IPS DF 19.7 (cell line): ENCODE measurements around the gene RYR3.

Source experiments
- DNase-seq: peaks from one replicate; pipeline ENCODE4 v3.0.0-alpha.2; 2013; ENCODE audit warnings: low read depth, low spot score

Gene RYR3

GRCh38 chr15:33699691-33700447, 389.1 kb downstream of the RYR3 start:
- no peak for DNase-seq

GRCh38 chr15:33700695-33701303, 390.0 kb downstream of the RYR3 start:
- peak; percentile 56 for DNase-seq

GRCh38 chr15:33701304-33701696, 390.5 kb downstream of the RYR3 start:
- no peak for DNase-seq

DNA sequence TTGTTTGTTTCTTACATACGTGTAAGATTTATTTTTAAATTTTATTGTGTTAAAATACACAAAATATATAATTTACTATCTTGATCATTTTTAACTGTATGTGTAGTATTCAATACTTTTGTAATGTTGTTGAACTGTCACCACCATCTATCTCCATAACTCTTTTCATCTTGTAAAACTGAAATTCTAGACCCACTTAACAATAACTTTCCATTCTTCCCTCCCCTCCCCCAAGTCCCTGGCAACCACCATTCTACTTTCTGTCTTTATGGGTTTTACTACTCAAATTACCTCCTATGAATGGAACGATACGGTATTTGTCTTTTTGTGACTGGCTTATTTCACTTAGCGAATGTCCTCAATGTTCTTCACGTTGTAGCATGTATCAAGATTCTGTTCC, 395.4 kb downstream of the RYR3 start:
- no peak for DNase-seq

- DNase-seq: no peak
These were observed 400.0 kb downstream of the RYR3 start for GRCh38 chr15:33710748-33711147.

DNA sequence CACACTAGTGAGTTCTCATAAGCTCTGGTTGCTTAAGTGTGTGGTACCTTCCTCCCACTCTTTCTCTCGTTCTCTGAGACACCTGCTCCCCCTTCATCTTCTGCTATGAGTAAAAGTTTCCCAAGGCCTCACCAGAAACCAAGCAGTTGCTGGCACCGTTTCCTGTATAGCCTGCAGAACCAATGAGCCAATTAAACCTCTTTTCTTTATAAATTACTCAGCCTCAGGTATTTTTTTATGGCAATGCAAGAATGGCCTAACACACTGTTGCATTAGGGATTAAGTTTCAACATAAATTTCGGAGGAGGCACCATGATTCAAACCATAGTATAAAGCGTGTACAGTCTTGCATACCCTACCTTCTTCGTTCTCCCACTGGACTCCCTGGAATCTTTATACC, 405.3 kb downstream of the RYR3 start:
- DNase-seq: no peak

DNA sequence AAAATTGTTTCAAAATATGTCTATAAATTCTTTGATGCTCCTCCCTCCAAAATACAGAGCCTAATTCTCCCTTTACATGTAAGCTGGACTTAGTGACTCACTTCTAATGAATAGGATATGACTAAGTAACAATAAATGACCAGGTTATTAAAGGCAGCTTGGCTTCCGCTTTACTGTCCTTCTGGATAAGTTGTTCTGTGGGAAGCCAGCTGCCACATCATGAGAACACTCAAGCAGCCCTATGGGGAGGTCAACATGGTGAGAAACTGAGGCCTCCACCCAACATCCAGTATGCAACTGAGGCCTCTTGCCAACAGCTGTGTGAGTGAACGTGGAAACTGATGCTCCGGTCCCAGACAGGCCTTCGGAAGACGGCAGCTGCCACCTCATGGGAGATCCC, 410.2 kb downstream of the RYR3 start:
- no peak for DNase-seq

DNA sequence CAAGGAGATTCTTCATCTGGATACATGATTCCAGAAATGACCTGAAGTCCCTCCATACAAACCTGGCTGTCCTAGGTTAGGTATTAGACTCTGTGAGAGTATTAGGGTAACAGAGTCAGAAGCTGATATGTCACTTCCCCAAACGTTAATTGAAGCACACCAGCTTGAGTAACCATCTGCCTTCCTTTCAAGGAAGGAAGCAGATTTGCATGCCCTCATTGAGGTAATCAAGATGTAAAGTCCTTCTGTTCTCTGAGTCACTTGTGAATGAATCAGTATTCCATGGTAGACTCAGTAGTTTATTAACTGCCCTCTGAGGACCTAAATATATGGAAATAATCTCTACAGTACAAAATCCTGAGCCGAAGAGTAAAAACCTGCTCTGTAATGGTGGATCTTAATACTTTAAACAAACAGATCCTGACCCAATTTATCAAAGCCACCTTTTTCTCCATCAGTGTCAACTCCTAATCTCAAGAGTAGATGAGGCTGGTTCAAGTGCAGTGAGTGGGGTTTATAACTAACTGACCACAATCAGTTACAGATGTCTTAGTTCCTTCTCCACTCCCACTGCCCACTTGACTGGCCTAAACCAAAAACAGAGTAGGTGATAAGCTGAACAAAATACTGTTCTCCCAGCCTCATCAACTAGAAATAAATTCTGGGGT, 411.4 kb downstream of the RYR3 start:
- DNase-seq: no peak

DNA sequence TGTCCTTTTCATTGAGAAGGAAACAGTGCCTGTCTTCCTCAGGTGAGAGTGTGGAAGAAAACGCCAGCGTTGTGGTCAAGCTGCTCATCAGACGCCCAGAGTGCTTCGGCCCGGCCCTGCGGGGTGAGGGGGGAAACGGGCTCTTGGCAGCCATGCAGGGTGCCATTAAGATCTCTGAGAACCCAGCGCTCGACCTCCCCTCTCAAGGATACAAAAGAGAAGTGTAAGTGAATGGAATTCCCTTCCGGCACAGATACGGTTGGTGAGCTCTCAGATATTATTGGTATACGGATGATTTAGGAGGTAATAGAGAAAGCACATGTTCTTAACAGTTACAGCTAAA, 411.9 kb downstream of the RYR3 start:
- no peak for DNase-seq

DNA sequence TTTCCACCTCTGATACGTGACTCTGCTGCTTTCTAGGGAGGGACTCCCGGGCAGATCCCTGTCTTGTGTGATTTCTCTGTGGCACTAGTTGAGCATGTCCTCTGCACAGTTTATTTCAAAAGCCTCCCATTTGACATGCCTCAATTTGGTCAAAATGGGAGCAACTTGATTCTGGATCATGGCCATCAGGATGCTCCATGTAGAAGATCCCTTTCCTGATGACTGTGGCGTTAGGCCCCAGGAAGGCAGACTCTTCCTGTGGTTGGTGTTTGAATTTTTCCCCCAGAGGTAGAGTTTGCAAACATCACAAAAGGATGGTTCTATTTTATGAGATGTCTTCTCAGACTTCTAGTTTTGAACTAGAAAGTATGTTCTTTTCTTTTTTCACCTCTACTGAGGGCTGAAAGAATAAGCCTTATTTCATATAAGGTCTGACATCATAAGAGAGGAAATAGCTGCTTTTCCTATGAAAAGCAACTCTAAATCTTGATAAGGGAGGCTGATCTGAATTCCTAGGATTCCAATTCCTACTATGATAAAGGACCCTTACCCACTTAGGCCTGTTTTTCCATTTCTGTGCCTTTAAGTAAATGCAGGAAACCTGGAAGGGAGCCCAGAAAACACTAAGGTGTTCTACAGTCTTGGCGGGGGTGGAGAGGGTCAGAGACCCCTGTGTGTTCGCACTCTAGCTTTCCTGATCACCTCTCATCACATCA, 413.7 kb downstream of the RYR3 start:
- no peak for DNase-seq

GRCh38 chr15:33729653-33730052, 418.9 kb downstream of the RYR3 start:
- no peak for DNase-seq

GRCh38 chr15:33730815-33731214, 420.0 kb downstream of the RYR3 start:
- DNase-seq: no peak

- no peak for DNase-seq
These were observed 424.4 kb downstream of the RYR3 start for GRCh38 chr15:33735143-33735542.

GRCh38 chr15:33735637-33736247, 425.0 kb downstream of the RYR3 start:
- no peak for DNase-seq

- DNase-seq: no peak
These were observed 427.2 kb downstream of the RYR3 start for GRCh38 chr15:33737687-33738601.

DNA sequence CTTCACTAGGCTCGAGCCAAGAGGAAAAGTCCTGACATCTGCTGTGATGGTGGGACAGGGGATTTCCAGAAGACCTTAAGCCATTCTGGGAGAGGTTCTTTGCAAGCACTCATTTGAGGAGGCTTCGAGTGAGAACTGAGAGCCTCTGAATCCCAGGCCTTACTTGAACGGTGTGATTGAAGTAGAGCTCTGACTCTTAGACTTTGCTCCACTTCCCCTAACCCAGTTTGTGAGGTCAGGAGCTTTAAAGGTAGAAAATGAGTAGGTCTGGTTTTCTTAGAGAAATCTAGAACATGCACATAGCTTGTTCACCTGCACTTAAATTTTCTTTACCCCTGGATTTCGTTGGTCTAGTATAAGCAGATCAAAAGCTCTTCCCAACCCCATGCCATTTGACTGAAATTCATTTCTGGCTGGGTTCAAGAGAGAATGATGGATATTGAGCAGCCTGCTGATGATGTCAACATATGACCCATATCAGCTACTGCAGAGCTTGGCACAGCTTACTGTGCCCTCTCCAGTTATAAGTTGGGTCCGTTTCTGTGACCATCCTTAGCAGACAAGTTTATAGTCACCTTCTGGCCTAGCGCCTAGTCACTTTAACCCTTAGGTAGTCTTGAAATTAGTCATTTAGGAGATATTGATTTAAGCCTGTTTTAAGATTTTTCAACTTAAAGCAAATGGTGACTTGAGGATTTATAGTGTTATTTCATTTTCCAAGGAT, 428.3 kb downstream of the RYR3 start:
- DNase-seq: no peak

DNA sequence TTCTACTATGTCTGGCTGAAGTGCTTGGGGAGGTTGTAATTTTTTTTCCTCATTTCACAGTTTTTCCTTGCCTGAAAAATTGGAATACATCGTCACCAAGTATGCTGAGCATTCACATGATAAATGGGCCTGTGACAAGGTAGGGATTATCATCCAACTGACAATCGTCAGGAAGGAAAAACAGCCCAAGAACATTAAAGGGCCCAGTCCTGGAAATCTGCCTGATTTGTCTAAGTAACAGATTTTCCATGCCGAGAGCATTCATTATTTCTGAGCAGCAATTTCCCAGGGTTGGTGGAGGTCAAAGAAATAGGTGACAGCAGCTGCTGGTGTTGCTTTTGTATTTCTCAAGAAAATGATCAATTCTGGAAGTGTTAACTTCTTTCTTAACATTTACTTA, 431.5 kb downstream of the RYR3 start:
- no peak for DNase-seq

DNA sequence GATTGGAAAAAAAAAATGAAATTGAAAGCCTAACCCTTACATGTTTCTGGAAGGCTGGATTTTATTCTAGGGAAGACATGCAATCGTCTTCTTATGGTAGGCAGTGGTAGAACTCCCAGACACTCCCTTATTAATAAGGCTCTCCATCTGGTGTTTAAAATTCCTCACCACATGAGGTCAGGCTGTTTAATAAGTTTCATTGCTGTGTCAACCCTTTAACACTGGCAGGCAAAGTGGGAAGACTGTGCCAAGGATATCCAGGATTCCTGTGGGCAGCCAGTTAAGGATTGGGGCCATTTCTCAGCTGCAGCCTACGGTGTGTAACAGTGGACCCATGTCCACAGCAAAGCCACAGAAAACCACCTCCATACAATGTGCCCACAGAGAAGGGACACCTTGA, 432.0 kb downstream of the RYR3 start:
- no peak for DNase-seq

- no peak for DNase-seq
These were observed 435.4 kb downstream of the RYR3 start for GRCh38 chr15:33746203-33746602.

DNA sequence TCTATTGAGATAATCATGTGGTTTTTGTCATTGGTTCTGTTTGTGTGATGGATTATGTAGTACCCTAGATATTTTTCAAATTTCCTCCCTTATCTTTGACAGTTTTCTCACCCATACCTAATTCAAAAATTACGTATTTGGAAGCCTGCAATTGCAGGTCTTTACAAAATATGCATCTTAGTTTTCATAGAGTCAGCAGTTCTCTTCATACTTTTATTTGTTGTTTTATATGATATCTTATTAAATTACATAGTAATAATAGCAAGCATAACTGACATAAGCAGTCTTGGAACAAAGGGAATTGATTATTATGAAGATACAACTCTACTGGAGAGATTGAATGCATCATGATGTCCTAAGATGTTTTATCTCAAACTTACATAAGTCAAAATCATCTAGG, 442.2 kb downstream of the RYR3 start:
- DNase-seq: no peak
